Measurements from ENCODE around the gene MYO7A.
"Not testable (repeated sequence)": the region's sequence is repeated elsewhere in the genome, so short reads cannot be mapped to it uniquely, and the experiment has no call there.

The MYO7A gene

DNA sequence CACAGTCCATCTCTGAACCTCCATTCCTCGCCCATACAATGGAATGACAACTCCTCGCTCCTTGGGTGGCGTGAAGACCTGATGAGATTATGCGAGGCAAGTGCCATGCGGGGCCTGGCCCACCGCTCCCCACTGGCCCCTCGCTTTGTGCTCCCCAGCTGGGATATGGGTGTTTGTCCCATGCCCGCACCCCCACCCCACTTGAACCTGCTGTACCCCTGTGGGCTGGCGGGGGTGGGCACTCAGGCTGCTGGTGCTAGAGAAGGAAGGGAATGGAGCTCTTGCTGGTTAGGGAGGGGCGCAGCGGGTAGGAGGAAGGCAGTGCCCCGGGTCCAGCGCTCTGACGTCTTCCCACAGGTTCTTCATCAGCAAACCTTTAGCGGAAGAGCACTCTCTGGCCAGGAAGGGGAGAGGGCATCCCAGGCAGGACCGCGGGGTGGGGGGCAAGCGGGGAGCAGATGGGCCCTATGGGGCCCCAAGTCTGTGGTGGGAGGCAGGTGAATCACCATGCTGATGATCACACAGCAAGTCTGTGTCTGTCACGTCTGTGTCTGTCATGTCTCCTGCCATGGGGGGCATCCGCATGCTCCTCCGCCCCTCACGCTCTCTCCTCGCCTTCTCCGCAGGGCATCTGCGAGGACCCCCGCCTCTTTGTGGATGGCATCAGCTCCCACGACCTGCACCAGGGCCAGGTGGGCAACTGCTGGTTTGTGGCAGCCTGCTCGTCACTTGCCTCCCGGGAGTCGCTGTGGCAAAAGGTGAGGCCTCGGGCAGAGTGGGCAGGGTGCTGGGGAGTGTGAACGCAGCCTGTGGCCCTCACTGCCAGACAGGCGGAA lies 34.8 kb upstream of the MYO7A start:
- in situ Hi-C loops (cut with HindIII; ENCODE audit: low sequenced_read_pairs): no loop called here
- TF ChIP-seq, protein P1, sequence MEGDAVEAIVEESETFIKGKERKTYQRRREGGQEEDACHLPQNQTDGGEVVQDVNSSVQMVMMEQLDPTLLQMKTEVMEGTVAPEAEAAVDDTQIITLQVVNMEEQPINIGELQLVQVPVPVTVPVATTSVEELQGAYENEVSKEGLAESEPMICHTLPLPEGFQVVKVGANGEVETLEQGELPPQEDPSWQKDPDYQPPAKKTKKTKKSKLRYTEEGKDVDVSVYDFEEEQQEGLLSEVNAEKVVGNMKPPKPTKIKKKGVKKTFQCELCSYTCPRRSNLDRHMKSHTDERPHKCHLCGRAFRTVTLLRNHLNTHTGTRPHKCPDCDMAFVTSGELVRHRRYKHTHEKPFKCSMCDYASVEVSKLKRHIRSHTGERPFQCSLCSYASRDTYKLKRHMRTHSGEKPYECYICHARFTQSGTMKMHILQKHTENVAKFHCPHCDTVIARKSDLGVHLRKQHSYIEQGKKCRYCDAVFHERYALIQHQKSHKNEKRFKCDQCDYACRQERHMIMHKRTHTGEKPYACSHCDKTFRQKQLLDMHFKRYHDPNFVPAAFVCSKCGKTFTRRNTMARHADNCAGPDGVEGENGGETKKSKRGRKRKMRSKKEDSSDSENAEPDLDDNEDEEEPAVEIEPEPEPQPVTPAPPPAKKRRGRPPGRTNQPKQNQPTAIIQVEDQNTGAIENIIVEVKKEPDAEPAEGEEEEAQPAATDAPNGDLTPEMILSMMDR (IDR thresholded peaks at IDR 0.05; ENCODE audit: low read depth, low read length, missing control alignments): no peak
- no peak overlapping the region for H3K4me3 ChIP-seq (ENCODE audit: low read depth, low read length)
- DNase-seq (ENCODE audit: low read depth): no peak

DNA sequence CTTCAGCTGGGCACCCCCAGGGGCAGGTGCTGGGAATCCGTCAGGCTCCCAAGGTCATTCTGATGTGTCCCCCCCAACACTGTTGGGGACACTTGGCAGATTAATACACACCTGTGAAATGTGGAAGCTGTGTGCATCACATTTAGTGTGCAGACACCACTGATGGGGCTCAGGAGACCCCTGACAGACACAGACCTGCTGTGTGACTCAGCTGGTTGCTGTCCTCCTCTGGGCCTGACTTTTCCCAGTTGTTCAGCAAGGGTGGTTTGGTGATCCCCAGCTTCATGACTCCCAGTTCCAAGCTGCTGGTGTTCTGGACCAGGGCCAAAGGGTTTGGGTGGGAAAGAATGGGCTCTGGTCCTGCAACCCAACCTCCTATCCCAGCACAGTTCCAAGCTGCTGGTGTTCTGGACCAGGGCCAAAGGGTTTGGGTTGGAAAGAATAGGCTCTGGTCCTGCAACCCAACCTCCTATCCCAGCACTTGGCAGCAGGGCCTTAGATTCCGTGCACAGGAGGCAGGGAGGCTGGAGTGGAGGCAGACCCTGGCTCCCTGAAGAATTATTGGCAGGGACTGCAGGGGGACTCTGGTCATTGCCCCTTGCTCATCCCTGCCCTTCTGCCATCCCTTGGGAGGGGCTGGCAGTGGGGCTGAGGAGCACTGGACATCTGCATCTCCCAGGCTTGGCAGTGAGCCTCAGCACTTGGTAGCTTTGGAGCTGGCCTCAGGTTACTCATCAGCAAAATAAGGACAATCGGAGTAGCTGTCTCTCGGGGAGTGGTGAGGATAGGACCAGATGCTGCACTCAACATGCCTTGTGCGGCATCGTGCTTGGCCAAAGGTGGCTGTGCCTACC lies 33.8 kb upstream of the MYO7A start:
- in situ Hi-C loops (cut with HindIII; ENCODE audit: low sequenced_read_pairs): no loop called here
- TF ChIP-seq, protein P1 (IDR thresholded peaks at IDR 0.05; ENCODE audit: low read depth, low read length, missing control alignments): no peak
- H3K4me3 ChIP-seq (ENCODE audit: low read depth, low read length): no peak overlapping the region
- DNase-seq (ENCODE audit: low read depth): no peak

DNA sequence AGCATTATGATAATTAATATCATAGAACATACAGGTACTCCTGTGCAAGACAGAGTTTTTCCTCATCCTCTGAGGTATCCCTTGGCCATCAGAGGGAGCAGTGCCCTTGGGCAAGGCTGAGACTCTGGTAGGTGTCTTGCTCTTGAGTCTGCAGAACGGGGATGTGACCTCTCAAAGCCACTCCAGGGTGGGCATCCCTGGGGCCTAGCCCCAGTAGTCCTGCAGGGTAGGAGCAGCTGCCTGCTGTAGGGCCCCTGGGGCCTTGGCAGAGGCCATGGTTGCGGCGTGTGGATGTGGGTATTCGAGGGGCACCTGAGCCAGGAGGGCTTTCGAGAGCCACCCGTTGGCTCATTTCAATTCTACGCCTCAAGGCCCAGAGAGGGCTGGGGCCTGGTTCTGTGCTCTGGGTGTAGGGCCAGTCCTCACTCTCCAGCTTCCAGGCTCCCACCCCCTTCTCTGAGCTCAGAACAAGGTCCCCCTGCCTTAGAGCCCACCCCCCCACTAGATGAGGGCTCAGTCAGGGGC lies 33.1 kb upstream of the MYO7A start:
- in situ Hi-C loops (cut with HindIII; ENCODE audit: low sequenced_read_pairs): no loop called here
- no peak for DNase-seq (ENCODE audit: low read depth)
- no peak overlapping the region for H3K4me3 ChIP-seq (ENCODE audit: low read depth, low read length)
- TF ChIP-seq, protein P1 (IDR thresholded peaks at IDR 0.05; ENCODE audit: low read depth, low read length, missing control alignments): peak; percentile 28

DNA sequence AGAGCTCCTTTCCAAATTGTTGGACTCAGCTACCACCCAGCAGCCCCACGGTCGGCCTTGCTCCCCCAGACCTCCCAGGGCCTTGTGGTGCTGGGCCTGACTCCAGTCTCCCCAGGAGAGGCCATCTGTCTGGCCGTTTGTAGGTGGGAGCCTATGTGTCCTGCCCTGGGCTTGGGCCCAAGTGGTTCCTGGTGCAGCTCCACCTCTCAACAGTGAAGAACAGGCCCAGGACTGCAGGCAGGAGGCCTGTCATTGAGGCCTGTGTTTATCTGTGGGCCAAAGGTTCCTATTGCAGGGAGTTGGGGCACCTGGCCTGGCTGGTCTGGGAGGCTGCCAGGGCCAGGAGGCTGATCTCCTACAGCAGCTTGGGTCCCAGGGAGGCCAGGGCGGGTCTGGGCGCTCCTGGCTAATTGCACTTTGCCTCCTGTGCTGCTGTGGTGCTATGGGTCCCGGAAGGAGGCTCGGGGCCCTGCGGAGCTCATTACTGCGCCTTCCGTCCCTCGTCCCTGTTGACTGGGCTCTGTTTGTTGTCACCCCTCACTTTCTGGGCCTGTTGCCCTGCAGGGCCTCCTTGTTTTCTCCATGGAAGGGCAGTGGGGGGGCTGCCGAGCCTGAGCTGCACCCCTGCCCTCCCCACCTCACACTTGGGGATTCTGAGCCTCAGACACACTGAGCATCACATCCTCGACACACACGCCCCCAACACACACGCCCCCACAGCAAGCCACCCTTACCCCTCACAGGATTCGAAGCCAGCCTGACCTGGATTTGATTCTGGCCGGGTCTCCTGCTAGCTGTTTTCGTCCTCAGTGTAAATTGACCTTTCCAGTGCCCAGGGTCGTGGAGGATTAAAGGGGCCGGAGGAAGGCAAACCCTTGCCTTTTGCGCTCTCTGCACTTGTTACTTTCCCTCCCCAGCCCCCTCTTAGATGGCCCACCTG lies 32.2 kb upstream of the MYO7A start:
- TF ChIP-seq, protein P1 (IDR thresholded peaks at IDR 0.05; ENCODE audit: low read depth, low read length, missing control alignments): no peak
- no peak for DNase-seq (ENCODE audit: low read depth)
- no peak overlapping the region for H3K4me3 ChIP-seq (ENCODE audit: low read depth, low read length)
- in situ Hi-C loops (cut with HindIII; ENCODE audit: low sequenced_read_pairs): no loop called here

DNA sequence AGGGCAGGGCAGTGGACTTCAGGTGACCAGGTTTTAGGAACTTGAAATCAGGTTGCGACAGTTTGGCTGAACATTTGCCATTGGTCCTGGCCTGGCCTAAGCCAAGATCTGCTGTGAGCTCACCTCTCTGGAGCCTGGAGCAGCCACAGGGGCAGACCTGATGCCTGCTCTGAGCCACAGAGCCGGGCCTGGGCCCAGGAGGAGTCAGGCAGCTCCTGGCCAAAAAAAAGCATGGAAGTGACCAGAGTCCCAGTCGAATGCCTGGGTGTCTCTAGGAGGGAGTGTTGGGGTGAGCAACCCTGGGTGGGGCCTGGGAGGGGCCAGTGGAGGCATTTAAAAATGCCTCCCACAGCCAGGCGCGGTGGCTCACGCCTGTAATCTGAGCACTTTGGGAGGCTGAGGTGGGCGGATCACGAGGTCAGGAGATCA lies 31.4 kb upstream of the MYO7A start:
- TF ChIP-seq, protein P1 (IDR thresholded peaks at IDR 0.05; ENCODE audit: low read depth, low read length, missing control alignments): no peak
- DNase-seq (ENCODE audit: low read depth): no peak
- in situ Hi-C loops (cut with HindIII; ENCODE audit: low sequenced_read_pairs): no loop called here
- H3K4me3 ChIP-seq (ENCODE audit: low read depth, low read length): no peak overlapping the region

DNA sequence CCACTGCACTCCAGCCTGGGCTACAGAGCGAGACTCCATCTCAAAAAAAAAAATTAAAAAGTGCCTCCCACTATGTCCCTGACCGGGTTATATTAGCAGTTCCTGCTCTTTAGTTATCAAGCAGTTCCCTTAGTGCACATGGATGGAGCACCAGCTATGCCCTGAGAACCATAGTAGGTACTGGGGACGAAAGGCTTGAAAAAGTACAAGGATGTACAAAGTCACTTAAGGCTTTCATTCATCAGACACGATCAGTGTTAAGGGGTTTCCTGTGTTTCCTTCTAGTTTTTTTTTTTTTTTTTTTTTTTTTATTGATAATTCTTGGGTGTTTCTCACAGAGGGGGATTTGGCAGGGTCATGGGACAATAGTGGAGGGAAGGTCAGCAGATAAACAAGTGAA lies 30.9 kb upstream of the MYO7A start:
- H3K4me3 ChIP-seq (ENCODE audit: low read depth, low read length); DNase-seq (ENCODE audit: low read depth); in situ Hi-C loops (cut with HindIII; ENCODE audit: low sequenced_read_pairs): not testable (repeated sequence)

Data from astrocyte of the cerebellum (primary cell).